Left lobe of liver (tissue), 2 donors: ENCODE data around the gene NPIPB5. TPM values are rescaled to one million over a fixed set of nuclear protein-coding genes. Genes with fewer than 3 reads are reported as not detected.
A peak's percentile ranks its signal among the peaks of the same experiment; 100 is the strongest.
"Not testable (repeated sequence)": the region's sequence is repeated elsewhere in the genome, so short reads cannot be mapped to it uniquely, and the experiment has no call there.

ENCODE experiments used
- ATAC-seq: fragments of 200-7000 bp; cut with Tn5 transposase; one replicate; pipeline ENCODE4 v1.9.1; 2020; ENCODE audit warnings: mild to moderate bottlenecking, moderate library complexity
- DNase-seq: peaks from one replicate; pipeline ENCODE4 v3.0.0-alpha.2; 2020; ENCODE audit warnings: low spot score
- total RNA-seq: library from RNA; stranded (reverse); gene quantifications from one replicate; pipeline ENCODE4 v1.2.1, GENCODE V29; 2021
- donor health status: DM: no; HTN: no; CAD: no; lungs with moderate emphysema.
- donor health status: DM: no; HTN: yes; CAD: no.

Gene NPIPB5
- total RNA-seq: 81.3 TPM

GRCh38 chr16:22510591-22510990, at the start of gene NPIPB5:
TSS of gene NPIPB5 (plus strand) at chr16:22510891. CDS start at chr16:22513802, 2,911 bp downstream.
- ATAC-seq, DNase-seq: not testable (repeated sequence)

GRCh38 chr16:22468846-22469245, 41.8 kb upstream of the NPIPB5 start:
- not testable (repeated sequence) for ATAC-seq

GRCh38 chr16:22537996-22538395, 27.3 kb downstream of the NPIPB5 start:
- peak; percentile 32 for DNase-seq
- ATAC-seq: not testable (repeated sequence)

More at GRCh38 chr16:22468846-22469245, 41.8 kb upstream of the NPIPB5 start:
- not testable (repeated sequence) for DNase-seq

GRCh38 chr16:22544809-22545208, 34.1 kb downstream of the NPIPB5 start:
- not testable (repeated sequence) for DNase-seq, ATAC-seq

GRCh38 chr16:22546630-22547029, 35.9 kb downstream of the NPIPB5 start:
- not testable (repeated sequence) for DNase-seq, ATAC-seq

- DNase-seq, ATAC-seq: not testable (repeated sequence)
Observed at GRCh38 chr16:22547170-22547765, 36.6 kb downstream of the NPIPB5 start.

- not testable (repeated sequence) for ATAC-seq, DNase-seq
Observed at GRCh38 chr16:22549853-22550252, 39.2 kb downstream of the NPIPB5 start.

- ATAC-seq, DNase-seq: not testable (repeated sequence)
Observed at GRCh38 chr16:22551143-22551542, 40.5 kb downstream of the NPIPB5 start.

- not testable (repeated sequence) for ATAC-seq, DNase-seq
Observed at GRCh38 chr16:22551651-22552050, 41.0 kb downstream of the NPIPB5 start.

GRCh38 chr16:22556759-22557158, 46.1 kb downstream of the NPIPB5 start:
- ATAC-seq: not testable (repeated sequence)

More at GRCh38 chr16:22556759-22557158, 46.1 kb downstream of the NPIPB5 start:
- not testable (repeated sequence) for DNase-seq

Other genes with a start within 250 kb of the NPIPB5 start
- 26.1 TPM for gene POLR3E, start 213.5 kb upstream of the NPIPB5 start, total RNA-seq
- 11.0 TPM for gene CDR2, start 136.3 kb upstream of the NPIPB5 start, total RNA-seq